Neural crest cell (in vitro differentiated cells): Measurements from ENCODE around the gene TEDC2. TPM values are rescaled to one million over a fixed set of nuclear protein-coding genes. Genes with fewer than 3 reads are reported as not detected.
A peak's percentile ranks its signal among the peaks of the same experiment; 100 is the strongest.

Experiments
- DNase-seq: peaks from one replicate; pipeline ENCODE4 v3.0.0; 2021; ENCODE audit warnings: low read depth, mixed read lengths, low spot score
- H3K27ac Mint-ChIP-seq: one replicate; pipeline ENCODE4 v1.8.0; 2021; ENCODE audit warnings: mild to moderate bottlenecking, mixed read lengths; ENCODE audit not compliant: unreplicated experiment
- H3K27me3 Mint-ChIP-seq: 2 replicates; pipeline ENCODE4 v1.8.0; 2021; ENCODE audit warnings: low read depth, mild to moderate bottlenecking, mixed read lengths
- H3K36me3 Mint-ChIP-seq: 2 replicates; pipeline ENCODE4 v1.8.0; 2021; ENCODE audit warnings: low read depth, mild to moderate bottlenecking, mixed read lengths
- H3K4me1 Mint-ChIP-seq: 2 replicates; pipeline ENCODE4 v1.8.0; 2021; ENCODE audit warnings: mixed read lengths
- H3K4me3 Mint-ChIP-seq: one replicate; pipeline ENCODE4 v1.8.0; 2021; ENCODE audit warnings: mild to moderate bottlenecking, mixed read lengths
- H3K9me3 Mint-ChIP-seq: 2 replicates; pipeline ENCODE4 v1.8.0; 2021; ENCODE audit warnings: mixed read lengths
- total RNA-seq: library from RNA; stranded (reverse); gene quantifications from 2 replicates; pipeline ENCODE4 v1.2.1, GENCODE V29; 2021
- TF ChIP-seq, protein P1 (sequence below): fragments of 200-600 bp; sonication (generic); conservative IDR thresholded peaks from 2 replicates; pipeline ENCODE4 v1.5.0; 2021; ENCODE audit warnings: antibody characterized with exemption, mild to moderate bottlenecking

TEDC2 gene
- total RNA-seq, 1 donor from 2014 or later, result 66.5 TPM

GRCh38 chr16:2425008-2425518, 34.8 kb upstream of the TEDC2 start:
- Mint-ChIP-seq H3K4me3 (no peak overlapping the region), H3K9me3 (no peaks in the 10 kb centered on the region), H3K36me3 (no peaks in the 10 kb centered on the region), H3K4me1 (peaks cover 19% of the 10 kb centered on the region), H3K27me3 (no peaks in the 10 kb centered on the region), H3K27ac (peak overlapping the region; percentile 40)
- no peak for DNase-seq
- TF ChIP-seq, protein P1, sequence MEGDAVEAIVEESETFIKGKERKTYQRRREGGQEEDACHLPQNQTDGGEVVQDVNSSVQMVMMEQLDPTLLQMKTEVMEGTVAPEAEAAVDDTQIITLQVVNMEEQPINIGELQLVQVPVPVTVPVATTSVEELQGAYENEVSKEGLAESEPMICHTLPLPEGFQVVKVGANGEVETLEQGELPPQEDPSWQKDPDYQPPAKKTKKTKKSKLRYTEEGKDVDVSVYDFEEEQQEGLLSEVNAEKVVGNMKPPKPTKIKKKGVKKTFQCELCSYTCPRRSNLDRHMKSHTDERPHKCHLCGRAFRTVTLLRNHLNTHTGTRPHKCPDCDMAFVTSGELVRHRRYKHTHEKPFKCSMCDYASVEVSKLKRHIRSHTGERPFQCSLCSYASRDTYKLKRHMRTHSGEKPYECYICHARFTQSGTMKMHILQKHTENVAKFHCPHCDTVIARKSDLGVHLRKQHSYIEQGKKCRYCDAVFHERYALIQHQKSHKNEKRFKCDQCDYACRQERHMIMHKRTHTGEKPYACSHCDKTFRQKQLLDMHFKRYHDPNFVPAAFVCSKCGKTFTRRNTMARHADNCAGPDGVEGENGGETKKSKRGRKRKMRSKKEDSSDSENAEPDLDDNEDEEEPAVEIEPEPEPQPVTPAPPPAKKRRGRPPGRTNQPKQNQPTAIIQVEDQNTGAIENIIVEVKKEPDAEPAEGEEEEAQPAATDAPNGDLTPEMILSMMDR, result no peak

DNA sequence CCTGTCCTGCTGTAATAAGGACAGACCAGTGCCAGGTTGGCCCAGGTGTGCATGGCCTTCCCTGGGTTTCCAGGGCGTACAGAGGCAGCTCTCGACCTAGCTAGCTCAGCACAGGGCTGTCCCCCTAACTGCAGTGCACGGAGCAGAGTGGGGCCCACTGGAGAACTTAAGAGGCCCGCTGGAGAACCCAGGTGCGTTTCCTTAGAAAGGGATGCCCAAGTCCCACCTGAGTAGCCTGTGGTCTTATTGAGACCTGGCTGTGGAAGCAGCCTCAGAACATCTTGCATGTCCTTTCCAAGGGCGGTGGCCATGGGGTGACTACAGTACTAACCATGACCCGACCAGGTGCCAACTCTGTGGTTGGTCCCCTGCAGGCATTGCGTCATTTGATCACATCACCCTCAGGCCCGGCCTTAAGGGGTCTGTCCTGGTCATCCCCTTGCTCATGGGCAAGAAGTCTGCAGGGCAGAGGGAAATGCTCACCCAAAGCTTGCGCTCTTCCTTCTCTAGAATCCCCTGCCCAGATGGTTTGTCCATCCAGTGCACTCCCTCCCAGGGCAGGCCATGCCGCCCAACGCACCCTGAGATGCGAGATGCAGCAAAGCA, 34.0 kb upstream of the TEDC2 start:
- Mint-ChIP-seq H3K4me1 (peaks cover 28% of the 10 kb centered on the region), H3K9me3 (no peaks in the 10 kb centered on the region), H3K27me3 (no peaks in the 10 kb centered on the region), H3K4me3 (peak overlapping the region; percentile 57), H3K36me3 (no peaks in the 10 kb centered on the region), H3K27ac (no peak overlapping the region)
- DNase-seq, result no peak
- TF ChIP-seq, protein P1, result no peak

DNA sequence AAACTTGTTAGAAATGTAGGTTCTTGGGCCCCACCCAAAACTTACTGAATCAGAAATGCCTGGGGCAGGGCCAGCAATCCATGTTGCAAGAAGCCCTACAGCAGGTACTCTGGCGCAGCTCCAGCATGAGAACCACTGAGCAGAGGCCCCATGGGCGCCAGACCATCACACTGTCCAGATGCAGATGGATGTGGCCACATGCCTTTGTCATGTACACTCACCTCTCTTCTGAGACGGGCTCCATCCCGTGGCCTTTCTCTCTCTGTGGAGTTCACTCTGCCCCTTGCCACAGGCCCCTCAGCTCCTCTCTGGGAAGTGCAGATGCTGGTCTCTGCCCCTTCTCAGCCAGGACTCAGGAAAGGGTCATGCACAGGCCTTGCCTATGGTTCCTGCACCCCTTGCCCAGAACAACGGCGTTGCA, 33.0 kb upstream of the TEDC2 start:
- Mint-ChIP-seq H3K27ac (no peak overlapping the region), H3K36me3 (no peaks in the 10 kb centered on the region), H3K4me1 (peaks cover 30% of the 10 kb centered on the region), H3K9me3 (no peaks in the 10 kb centered on the region), H3K4me3 (peak overlapping the region; percentile 49), H3K27me3 (no peaks in the 10 kb centered on the region)
- DNase-seq, result no peak
- TF ChIP-seq, protein P1, result no peak

GRCh38 chr16:2427526-2427925, 32.4 kb upstream of the TEDC2 start:
- Mint-ChIP-seq H3K4me3 (peak overlapping the region; percentile 87), H3K27me3 (no peaks in the 10 kb centered on the region), H3K27ac (peak overlapping the region; percentile 78), H3K9me3 (no peaks in the 10 kb centered on the region), H3K4me1 (peaks cover 30% of the 10 kb centered on the region), H3K36me3 (no peaks in the 10 kb centered on the region)
- DNase-seq, result no peak
- TF ChIP-seq, protein P1, result no peak

- DNase-seq, result peak; percentile 33
- Mint-ChIP-seq H3K27me3 (no peaks in the 10 kb centered on the region), H3K4me1 (peaks cover 27% of the 10 kb centered on the region), H3K36me3 (peaks cover 3% of the 10 kb centered on the region), H3K4me3 (peak overlapping the region; percentile 87), H3K27ac (peak overlapping the region; percentile 9), H3K9me3 (no peaks in the 10 kb centered on the region)
- TF ChIP-seq, protein P1, result no peak
Measured at GRCh38 chr16:2428051-2428783, 31.7 kb upstream of the TEDC2 start.
